DMS79 treated with DMSO at 0.1 percent for 48 hours (cell line): Measurements from ENCODE around the gene MAPK6.
A peak's percentile ranks its signal among the peaks of the same experiment; 100 is the strongest.
"Not testable (repeated sequence)": the region's sequence is repeated elsewhere in the genome, so short reads cannot be mapped to it uniquely, and the experiment has no call there.

Source experiments
- DNase-seq: peaks from one replicate; lab custom pipeline; 2025; lab: John Stamatoyannopoulos, UW

The MAPK6 gene

DNA sequence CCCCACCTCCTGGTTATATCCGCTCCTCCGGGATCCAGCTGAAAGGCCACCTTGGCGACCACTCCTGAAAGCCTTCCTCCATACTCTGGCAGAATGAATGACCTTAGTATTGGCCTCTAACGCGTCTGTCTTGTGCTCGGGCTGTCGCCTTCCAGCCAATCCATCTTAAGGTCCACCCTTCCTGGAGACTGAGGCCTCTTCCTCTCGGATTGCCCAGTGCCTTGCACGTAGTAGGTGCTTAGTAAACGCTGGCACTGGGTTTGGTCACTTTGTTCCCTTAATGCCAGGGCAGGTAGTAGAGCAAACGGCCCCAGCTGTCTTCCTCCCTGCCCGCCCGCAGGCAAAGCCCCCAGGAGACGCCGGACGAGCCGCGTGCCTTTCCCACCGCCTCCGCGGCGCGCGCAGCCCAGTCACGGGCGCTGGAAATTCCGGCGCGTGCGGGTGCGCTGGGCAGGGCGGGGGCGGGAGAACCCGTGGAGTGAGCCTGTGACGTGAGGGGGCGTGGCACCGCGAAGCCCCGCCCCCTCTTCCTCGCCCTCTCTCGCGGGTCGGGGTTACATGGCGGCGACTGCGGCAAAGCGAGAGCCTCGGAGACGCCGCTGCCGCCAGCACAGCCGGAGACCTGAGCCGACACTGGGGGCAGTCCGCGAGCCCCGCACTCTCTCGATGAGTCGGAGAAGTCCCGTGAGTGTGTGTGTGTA lies at the start of gene MAPK6:
TSS of gene MAPK6 (plus strand) at position 527 of the 701 bp plus-strand sequence. CDS start 27,242 bp downstream, outside the sequence.
- DNase-seq, result peak; percentile 51

DNA sequence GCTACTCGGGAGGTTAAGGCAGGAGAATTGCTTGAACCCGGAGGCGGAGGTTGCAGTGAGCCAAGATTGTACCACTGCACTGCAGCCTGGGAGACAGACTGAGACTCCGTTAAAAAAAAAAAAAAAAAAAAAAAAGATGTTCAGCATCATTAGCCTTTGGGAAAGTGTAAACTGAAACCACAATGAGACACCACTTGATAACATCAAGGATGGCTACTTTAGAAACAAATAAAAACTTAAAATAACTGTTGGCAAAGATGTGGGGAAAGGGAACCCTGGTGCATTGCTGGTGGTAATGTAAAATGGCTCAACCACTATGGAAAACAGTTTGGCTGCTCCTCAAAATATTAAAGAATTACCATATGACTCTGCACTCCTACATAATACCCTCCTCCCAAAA lies 49.3 kb upstream of the MAPK6 start:
- DNase-seq, result no peak

DNA sequence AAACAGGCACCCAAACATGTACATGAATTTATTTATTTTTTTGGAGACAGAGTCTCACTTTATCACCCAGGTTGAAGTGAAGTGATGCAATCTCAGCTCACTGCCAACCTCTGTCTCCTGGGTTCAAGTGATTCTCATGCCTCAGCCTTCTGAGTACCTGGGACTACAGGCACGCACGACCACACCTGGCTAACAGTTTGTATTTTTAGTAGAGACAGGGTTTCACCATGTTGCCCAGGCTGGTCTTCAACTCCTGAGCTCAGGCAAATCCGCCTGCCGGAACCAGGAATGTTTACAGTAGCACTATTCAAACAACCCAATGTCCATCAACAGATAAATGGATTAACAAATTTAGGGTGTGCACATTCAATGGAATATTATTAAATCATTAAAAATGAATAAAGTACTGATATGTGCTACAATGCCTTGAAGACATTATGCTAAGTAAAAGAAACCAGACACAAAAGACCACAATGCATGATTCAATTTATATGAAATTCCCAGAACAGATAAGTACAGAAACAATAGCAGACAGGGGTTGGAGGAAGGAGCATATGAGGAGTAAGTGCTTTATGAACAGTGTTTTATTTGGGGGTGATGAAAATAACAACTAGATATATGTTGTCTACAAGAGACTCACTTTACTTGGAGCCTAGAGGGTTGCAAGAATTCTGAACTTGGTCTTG lies 48.7 kb upstream of the MAPK6 start:
- no peak for DNase-seq

DNA sequence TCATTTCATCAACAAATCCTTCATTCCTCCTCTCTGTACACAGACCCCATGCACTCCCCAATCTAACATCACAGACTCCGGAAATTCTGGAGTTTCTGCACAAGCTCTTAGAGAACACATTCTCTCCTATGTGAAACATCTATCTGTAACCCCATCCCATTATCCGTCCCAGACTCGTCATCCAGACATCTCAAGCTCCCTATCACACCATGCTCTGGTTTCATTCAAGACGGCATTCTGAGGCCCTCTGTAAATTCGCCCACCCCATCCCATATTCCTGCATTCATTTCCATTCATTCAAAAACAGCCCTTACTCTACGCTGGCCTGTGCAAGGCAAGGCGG lies 48.0 kb upstream of the MAPK6 start:
- DNase-seq, result no peak

DNA sequence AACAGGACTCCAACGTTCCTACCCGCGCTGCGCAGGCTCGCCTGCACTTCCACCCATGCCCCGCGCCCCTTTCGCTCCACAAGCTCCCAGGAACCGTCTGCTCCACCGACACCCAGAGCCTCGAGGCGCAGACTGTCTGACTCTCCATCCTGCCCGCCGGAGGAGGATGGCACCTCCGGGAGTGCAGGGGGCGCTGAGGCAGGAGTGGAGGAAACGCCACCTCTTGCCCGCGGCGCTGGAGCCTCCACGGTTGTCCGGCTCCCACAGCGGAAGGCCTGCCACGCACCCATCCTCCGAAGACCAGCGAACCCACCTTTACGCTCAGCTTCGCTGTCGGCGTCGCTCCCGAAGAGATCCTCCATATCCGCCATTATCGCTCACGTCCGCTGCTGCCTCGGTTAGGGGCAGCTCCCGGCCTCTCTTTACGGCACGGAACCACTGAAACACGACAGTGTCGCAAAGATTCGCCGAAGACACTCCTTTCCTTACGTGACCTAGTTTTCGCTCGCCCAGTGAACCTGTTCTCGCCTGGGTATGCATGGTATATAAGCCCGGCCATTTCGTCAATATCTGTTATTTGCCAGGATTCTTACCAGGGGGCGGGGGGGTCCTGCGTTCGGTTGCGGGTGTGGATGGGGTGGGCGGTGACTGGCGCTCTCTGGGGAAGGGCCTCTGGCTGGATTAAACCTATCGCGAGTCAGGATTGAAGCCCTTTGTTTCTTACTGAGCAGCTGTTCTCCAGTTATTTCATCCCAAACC lies 47.5 kb upstream of the MAPK6 start, which contains the start of gene LEO1:
TSS of gene LEO1 (minus strand) at position 404 of the 759 bp plus-strand sequence. CDS start at position 371, 33 bp downstream.
- DNase-seq, result peak; percentile 77

DNA sequence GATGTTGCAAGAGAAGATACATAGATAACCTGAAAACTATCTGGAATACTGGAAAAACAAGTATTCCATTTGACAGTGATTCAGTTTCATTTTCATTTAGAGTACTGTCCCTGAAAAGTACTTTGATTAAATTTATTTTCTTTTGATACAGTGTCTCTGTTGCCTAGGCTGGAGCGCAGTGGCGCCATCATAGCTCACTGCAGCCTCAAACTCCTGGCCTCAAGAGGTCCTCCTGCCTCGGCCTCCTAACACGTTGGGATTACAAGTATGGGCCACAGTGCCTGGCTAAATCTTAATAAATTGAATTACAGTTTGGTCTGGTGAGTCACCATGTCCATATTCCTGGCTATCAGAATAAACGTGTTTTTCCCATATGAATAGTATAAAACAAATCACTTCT lies 45.8 kb upstream of the MAPK6 start:
- DNase-seq, result no peak

DNA sequence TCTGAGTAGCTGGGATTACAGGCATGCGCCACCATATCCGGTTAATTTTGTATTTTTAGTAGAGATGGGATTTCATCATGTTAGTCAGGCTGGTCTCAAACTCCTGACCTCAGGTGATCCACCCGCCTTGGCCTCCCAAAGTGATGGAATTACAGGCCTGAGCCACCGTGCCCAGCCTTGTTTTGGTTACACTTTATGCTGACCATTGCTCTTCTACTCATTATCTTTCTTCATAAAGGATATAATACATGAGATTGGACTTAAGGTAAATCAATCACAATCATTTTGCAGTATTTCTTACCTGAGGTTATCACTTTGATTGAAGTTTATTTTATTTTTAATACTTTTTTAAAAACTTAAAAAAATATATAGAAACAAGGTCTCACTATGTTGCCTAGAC lies 45.2 kb upstream of the MAPK6 start:
- DNase-seq, result no peak

DNA sequence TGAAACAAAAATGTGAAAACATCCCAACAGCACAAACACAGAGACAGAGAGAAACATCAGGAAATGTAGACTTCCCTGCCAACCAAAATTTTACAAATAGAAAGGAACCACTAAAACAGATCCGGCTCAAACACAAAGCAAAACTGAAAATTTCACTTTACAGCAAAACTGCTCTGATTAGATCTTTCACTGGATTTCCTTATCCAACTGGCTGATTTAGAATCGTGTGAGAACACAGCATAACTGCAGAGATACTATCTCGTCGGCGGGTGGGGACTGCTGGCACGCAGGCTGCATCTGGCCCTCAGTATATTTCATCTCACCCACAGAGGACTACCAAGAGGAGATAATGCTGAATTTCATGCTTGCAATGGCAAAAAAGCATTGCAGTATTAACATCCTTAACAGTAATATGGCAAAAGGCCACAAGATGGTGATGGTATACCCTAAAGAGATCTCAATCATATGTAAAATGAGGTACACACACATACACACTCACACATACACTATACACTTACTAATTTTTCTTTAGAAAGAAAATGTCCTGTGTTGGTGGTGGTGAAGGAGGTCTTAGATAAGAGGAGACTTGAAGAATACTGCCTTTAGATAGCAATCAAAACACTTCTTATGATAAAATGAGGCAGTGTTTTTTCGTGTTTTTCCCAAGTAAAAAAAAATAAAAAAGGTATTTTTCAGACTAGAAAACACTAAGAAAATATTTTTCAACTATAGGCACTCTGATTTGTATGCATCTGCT lies 36.8 kb upstream of the MAPK6 start:
- peak; percentile 21 for DNase-seq

DNA sequence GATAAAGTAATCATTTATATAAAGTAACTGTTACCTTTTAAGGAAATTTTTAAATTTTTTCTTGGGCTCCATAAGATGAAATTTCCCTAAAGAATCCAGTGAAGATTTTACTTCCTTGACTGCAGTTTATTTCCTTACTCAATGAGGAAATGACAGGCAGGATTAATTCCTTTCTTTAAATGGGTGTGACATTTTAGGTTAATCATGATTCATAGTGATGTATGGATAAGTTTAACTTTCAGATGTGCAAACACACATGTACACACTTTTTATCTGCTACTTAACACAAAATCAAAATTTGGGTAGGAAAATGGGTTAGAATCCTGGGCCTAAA lies 36.3 kb upstream of the MAPK6 start:
- no peak for DNase-seq

DNA sequence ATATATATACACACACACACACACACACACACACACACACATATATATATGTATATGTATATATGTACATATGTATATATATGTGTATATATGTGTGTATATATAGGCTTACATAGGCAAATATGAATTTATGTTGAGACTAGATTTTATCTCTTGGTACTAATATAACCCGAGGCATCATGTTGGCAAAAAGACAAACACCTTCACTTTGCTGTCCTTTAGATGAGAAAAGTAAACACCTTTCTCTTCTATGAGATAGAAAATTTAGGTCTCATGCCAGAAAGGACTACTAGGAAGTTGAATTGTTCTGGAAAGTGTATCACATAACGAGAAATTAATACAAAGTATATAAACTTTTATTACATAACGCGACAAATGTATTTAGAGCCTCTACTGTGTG lies 27.9 kb upstream of the MAPK6 start:
- DNase-seq, result no peak

DNA sequence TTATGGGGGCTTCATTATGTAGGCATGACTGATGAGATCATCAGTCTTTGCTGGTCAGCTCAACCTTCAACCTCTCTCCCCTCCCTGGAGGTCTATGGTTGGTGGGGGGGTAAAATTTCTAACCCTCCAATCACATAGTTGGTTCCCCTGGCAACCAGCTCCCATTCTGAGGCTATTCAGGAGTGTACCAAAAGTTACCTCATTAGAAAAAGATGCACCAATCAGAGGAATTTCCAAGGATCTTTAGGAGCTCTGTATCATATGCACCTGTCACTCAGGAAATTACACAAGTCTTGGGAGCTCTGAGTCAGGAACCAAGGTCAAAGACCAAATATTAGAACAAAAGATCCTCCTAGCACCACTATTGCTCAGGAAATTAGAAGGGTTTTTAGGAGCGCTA lies 26.1 kb upstream of the MAPK6 start:
- no peak for DNase-seq

DNA sequence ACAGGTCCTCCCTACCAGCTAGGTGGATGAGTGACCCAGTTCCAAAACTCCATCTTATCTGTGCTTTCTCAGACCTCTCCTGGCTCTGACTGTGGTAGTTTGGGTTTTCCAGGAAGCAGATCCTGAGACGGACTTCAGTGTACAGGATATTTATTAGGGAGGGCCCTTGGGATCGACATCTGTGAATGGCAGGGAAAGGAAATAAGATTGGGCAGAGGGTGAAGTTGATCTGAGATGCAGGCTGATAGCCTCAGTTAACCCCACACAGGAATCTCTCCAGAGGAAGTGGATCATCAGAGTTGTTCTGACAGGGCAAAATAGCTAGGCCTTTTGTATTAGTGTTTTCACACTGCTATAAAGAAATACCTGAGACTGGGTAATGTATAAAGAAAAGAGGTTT lies 16.7 kb upstream of the MAPK6 start:
- DNase-seq, result no peak

DNA sequence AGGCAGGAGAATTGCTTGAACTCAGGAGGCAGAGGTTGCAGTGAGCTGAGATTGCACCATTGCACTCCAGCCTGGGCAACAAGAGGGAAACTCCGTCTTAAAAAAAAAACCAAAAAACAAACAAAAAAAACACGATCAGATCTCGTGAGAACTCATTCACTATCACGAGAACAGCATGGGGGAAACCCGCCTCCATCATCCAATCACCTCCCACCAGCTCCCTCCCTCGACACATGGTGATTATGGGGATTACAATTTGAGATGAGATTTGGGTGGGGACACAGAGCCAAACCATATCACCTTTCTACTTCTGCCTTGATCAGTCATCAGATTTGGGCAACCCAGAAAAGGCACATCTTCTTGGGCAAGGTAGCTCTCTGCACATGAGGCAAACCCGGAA lies 15.9 kb upstream of the MAPK6 start:
- DNase-seq, result not testable (repeated sequence)

DNA sequence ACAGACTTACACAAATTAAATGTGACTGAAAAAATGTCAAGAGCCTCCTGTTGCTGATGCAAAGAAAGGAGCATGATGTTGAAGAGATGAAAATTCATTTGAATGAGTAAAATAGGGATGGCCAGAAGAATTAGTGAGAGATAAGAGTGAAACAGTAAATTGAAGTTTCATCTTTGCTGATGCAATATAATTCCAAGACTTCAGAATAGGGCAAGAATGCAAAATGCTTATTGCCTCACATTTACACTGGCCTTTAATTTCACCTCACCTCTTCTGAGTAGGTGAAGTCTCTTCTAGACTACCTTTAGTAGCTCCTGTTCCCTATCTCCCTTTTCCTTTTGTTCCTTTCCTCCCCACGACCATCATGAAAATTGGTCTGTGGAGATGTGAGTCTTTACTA lies 15.3 kb upstream of the MAPK6 start:
- no peak for DNase-seq

DNA sequence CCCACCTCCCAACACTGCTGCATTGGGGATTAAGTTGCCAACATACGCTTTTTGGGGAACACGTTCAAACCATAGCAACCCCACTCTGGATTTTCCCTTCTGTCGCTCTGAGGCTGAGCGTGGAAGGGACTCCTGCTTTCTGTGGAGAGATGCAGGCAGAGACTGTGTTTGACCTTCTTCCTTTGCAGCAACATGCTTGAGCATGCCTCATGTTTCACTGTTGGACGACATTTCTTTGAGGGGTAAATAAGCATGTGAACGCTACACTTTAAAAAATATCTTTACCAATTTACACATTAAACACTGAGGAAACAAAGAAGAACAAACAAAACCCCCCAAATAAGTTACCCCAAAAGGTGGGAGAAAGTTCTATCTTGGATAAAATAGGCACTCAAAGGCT lies 14.2 kb upstream of the MAPK6 start:
- no peak for DNase-seq

DNA sequence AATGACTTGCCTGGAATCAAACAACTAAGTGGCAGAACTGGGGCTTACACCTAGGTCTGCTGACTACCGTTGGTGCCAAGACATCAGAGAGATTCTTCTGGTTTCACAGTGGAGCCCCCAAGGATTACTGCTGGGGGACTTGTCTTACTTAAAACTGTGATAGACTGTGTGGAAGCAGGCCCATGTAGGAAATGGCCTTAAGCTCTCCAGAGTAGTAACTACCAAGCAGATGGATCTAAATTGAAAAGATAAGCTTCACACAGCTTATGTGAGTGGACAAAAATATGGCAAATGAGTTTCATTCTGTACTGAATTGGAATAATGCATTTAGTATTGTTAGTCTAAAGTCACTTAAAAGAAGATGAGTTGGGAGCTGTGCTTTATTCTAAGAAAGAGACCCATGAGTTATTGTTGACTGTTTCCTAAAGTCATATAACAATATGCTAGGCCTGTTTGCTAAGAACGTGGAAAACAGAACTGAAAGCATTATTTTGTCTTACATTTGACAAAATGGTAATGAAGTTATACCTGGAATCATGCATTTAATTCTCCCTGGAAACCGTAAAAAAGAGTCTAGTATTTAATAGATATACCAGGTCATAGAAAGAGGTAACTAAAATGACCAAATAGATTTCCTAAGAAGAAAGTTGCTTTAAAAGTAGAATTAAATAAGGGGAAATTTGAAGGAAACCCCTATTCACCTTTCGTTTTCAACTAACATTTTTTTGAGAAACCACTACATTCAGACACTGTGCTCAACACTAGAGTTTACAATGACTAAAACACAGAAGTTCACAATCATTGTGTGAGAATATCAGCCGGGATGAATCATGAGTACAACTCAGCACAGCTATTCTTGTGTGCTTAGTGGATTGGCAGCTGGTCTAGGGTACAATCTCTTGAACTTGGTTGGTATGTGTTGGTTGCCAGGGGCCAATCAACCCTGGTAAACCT lies 13.0 kb upstream of the MAPK6 start:
- DNase-seq, result no peak

DNA sequence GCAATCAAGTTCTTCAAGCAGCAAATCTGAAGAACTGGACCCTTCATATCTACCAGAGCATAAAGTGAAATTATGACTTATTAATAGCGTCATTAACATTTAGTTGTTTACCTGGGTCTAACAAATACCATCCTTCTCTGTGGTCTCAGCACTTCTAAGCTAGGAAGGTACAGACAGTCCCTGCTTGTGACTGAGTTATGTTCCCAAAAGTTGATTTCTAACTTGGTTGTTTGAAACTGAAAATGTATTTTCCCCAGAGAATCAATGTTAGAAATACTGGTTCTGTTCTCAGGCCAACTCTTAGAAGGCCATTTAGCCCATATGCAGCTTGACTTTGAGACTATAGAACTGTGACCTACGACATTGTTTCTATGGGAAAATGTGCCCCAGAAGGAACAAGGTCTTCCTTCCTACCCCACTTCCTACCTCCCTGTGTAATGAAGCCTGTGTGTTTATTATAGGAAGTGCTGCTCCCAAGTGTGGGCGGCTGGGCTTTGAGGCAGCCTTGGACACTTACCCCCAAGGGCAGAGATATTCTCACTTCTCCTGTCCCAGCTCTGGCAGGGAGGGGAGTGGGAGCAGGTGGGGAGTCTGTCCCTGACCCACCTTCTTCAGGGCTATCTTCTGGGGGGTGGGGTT lies 12.2 kb upstream of the MAPK6 start:
- peak; percentile 62 for DNase-seq

DNA sequence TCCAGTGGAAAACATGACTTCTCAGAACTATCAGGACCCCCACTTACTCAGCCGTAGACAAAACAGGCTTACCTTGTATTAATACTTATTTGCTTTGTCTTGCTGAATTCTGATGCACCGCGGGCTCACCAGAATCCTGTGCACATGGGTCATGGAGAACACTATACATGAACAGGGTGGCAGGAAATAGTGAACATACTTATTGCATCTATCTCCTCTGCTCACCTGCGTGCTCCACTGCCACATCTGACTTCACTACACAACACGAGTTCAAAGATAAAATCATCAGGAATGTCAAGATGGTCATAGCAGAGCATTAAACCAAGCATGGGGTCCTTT lies 10.7 kb upstream of the MAPK6 start:
- no peak for DNase-seq

DNA sequence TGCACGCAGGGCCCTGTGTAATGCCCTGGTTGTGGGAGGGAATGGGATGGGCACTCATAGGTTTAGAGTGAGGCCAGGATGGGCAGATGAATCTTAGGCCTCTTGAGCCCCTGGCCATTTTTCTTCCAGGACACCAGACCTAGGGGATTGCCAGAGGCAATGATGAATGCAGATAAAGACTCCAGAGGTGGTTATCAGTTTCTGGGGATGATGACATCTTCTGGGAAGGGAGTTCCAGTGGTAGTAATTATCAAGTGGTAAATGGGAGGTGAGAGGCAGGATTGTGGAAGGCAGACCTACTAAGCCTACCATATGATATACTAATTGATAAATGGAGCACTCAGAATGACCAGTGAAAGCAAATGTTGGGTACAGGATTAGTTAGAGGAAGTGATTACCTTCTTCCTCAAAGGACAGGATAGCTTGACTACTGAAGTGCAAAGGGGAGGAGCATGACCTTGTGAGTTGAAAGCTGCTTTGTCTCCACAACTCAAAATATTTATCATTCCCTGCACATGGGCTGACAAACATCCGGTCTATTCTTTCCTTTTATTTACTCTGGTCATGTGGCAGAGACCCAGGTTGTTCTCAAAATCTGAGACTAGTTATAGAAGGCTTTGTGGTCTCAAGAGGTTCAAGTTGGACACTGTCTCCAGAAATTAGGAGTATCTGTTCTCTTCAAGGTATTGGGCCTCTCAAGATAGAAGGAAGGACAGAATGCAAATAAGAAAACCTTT lies 10.2 kb upstream of the MAPK6 start:
- no peak for DNase-seq
